ENCODE data around the gene DPEP2NB.
"Not testable (repeated sequence)": the region's sequence is repeated elsewhere in the genome, so short reads cannot be mapped to it uniquely, and the experiment has no call there.

DPEP2NB gene

GRCh38 chr16:68009872-68010271, 5.8 kb downstream of the DPEP2NB start:
- not testable (repeated sequence) for DNase-seq

GRCh38 chr16:68009157-68009735, 6.5 kb downstream of the DPEP2NB start:
- DNase-seq: no peak

DNA sequence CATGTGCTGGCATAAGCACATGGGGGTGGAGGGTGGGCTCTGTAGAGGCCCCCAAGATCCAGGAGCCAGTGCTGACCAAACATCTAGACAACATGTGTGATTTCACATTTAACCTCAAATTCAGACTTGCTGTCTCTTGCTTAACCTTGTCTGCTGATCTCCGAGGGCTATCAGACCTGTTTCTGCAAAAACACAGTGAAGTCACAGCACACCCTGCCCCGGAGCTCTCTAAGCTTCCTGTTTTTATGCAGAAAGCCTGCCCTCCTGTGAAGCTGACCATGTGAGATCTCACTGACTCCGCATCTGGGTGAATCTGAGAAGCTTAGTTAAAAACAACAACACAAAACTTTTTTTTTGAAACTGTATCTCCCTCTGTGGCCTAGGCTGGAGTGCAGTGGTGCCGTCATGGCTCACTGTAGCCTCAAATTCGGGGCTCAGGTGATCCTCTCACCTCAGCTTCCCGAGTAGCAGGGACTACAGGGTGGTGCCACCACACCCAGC, 9.9 kb downstream of the DPEP2NB start:
- no peak for DNase-seq

- no peak for DNase-seq
Measured at GRCh38 chr16:68005211-68005610, 10.5 kb downstream of the DPEP2NB start.

DNA sequence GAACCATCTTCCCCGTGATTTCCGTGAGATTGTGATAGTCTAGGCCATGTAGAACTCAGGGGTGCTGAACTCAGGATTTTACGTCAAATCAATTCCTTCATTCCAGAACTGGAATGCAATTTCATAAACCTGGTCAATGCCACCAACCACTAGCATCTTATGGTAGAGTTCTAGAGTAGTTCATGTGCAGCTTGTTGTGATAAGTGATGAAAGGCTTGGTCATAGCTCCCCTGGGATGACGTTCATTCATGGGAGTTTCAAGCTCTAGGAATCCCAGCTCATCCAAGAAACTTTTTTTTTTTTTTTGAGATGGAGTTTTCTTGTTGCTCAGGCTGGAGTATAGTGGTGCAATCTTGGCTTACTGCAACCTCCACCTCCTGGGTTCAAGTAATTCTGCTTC, 12.7 kb downstream of the DPEP2NB start:
- no peak for DNase-seq

- no peak for DNase-seq
Measured at GRCh38 chr16:68000450-68000849, 15.3 kb downstream of the DPEP2NB start.

DNA sequence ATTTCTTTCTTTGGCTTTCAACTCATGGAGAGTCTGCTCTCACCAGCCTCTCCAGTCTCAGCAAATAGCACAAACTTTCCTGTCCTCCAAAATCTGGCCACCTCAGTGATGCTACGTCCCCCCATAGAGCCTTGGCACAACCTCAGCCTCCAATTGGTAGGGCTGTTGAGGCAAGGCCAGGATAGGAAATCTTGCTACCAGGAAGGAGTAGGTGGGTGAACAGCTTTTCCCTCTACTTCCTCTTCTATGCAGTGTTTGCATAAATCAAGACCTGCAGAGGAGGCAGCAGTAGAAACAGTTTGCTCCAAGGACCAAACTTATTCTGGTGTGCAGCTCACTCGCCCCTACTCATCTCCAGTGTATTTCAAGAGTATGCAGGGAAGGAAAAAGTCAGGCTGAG, 15.7 kb downstream of the DPEP2NB start:
- DNase-seq: no peak

DNA sequence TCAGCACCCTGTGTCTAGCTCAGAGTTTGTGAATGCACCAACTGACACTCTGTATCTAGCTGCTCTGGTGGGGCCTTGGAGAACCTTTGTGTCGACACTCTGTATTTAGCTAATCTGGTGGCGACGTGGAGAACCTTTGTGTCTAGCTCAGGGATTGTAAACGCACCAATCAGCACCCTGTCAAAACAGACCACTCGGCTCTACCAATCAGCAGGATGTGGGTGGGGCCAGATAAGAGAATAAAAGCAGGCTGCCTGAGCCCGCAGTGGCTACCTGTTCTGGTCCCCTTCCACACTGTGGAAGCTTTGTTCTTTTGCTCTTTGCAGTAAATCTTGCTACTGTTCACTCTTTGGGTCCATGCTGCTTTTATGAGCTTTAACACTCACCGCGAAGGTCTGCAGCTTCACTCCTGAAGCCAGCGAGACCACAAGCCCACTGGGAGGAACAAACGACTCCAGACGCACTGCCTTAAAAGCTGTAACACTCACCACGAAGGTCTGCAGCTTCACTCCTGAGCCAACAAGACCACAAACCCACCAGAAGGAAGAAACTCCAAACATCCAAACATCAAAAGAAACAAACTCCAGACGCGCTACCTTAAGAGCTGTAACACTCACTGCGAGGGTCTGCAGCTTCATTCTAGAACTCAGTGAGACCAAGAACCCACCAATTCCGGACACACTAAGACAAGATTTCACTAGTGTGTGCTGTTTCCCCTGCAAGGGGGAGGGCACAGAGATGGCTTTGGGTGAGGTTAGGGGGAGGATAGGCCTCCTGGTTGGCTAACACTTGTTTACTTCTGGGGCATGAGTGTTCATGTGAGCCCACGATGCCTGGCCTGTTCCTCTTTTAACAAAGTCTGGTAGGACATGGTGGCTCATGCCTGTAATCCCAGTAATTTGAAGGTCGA, 16.7 kb downstream of the DPEP2NB start, which contains the start of gene DPEP2:
Gene DPEP2 (minus strand): TSS at position 706 of the 910 bp plus-strand sequence. CDS start 6,272 bp downstream, outside the sequence.
- DNase-seq: not testable (repeated sequence)

DNA sequence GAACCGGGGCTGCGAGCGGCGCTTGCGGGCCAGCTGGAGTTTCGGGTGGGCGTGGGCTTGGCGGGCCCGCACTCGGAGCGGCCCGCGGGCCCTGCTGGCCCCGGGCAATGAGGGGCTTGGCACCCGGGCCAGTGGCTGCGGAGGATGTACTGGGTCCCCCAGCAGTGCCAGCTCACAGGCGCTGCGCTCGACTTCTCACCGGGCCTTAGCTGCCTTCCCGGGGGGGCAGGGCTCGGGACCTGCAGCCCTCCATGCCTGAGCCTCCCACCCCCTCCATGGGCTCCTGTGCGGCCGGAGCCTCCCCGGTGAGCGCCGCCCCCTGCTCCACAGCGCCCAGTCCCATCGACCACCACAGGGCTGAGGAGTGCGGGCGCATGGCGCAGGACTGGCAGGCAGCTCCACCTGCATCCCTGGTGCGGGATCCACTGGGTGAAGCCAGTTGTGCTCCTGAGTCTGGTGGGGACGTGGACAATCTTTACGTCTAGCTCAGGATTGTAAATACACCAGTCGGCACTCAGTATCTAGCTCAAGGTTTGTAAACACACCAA, 17.4 kb downstream of the DPEP2NB start:
- not testable (repeated sequence) for DNase-seq

- no peak for DNase-seq
Measured at GRCh38 chr16:67996666-67997065, 19.0 kb downstream of the DPEP2NB start.

DNA sequence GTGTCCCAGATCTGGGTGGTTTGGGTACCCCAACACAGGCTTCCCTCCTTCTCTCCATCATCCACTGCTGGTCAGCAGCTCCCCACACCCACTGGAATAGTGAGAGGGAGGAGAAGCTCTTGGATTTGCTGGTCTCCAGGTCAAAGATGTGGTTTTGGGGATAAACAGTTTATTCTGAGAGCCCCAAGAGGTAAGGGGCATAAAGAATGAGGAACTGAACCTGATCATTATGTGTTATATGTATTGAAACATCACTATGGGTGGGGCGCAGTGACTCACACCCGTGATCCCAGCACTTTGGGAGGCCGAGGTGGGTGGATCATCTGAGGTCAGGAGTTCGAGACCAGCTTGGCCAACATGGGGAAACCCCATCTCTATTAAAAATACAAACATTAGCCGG, 20.3 kb downstream of the DPEP2NB start:
- no peak for DNase-seq

DNA sequence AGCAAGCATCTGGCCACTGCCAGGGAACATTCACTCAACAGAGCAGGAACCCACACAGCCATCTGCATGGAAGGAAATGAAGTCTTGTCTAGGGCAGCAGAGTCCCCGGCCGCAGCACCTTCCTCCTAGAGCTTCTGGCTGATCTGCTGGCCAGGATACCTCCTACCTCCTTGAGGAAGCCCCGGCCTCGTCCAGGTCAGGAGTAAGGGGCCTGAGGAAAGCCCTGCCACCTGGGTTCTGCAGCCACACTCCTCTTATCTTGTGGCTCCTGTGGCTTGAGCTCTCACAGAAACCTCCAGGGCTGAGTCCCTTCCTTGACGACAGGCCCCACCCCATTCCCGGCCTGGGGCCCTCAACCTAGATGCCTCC, 21.7 kb downstream of the DPEP2NB start:
- DNase-seq: not testable (repeated sequence)

GRCh38 chr16:67993207-67994039, 22.3 kb downstream of the DPEP2NB start:
- peak; percentile 81 for DNase-seq

DNA sequence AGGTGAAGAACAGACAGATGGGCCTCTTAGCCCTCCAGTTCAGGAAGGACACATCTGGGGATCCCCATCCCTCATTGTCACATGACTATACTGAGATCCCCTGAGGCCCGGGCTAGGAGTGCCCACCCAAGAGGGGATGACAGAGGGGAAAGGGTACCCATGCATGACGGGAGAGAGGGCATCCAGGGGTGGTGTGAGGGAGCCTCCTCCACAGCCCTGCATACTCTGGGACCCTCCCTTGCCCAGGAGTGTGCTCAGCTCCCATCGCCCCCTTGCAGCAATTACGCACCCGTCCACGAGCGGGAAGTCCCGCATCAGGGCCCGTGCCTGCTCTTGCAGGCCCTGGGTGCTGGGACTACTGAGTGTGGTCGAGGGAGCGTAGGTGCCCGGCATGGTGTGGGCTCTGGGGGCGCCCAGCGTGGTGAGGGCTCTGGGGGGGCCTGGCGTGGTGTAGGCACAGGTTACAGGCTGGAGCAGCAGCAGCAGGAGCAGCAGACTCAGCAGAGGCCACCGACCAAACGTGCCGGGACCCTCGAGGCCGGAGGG, 23.0 kb downstream of the DPEP2NB start:
- no peak for DNase-seq

- no peak for DNase-seq
Measured at GRCh38 chr16:67990018-67990386, 25.7 kb downstream of the DPEP2NB start.

DNA sequence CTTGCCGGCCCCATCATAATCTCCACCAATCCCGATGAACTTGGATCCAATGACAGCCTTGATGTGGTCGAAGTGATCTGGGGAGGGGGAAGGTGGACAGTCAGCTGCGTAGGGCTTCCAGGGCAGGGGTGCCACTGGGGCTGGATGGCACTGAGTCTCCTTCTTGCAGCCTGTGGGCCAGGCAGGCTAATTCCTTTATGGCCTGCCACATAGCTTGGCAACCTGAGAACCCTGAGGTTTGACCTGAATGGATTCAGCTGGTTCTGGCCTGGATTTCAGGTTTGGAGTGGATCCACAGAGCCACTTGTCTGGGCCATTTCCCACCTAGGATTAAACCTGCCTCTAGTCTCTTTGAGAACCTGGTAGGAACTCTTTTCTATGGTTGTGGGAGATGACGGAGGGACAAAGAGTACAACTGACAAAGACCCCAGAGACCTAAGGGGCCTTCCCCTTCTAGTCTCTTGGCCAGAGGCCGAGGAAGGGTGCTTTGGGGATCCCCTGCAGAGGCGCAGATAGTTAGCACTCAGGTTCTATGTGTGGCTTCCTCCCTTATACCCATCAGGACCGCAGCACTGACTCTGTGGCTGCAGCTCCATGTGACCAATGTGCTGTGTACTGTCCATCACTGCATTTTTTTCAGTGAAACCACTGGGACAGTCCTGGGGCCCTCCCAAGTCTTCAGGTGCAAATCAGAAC, 26.2 kb downstream of the DPEP2NB start:
- no peak for DNase-seq

- no peak for DNase-seq
Measured at GRCh38 chr16:67988675-67989074, 27.0 kb downstream of the DPEP2NB start.

- no peak for DNase-seq
Measured at GRCh38 chr16:67987460-67988160, 28.1 kb downstream of the DPEP2NB start.

DNA sequence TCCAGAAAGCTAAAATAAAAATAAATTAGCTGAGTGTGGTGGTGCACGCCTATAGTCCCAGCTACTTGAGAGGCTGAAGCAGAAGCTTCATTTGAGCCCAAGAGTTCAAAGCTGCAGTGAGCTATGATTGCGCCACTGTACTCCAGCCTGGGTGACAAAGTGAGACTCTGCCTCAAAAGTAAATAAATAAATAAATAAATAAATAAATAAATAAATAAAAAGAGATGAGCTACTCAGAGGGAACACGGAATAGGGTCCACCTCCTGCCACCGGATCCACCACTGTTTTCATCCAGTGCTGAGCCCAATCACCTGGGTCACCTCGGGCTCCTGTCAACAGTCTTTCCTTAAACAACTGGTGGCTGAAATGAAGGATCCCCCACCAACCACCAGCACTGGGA, 28.8 kb downstream of the DPEP2NB start:
- no peak for DNase-seq

- no peak for DNase-seq
Measured at GRCh38 chr16:67982011-67982696, 33.6 kb downstream of the DPEP2NB start.
